HG03558 (cell line): ENCODE results near the gene TMOD2.

Source experiments
- ATAC-seq: cut with Tn5 transposase; IDR thresholded peaks from one replicate; pipeline ENCODE4 v1.9.1; 2021; ENCODE audit warnings: moderate number of reproducible peaks; ENCODE audit not compliant: unreplicated experiment; ENCODE audit errors: extremely low read depth

Gene TMOD2

GRCh38 chr15:51750792-51751696, at the start of gene TMOD2:
Gene TMOD2 (plus strand): TSS chr15:51751597. CDS start chr15:51766442, 14,845 bp downstream.
- ATAC-seq = peak; percentile 63

- ATAC-seq = no peak
These were observed 48.7 kb upstream of the TMOD2 start for GRCh38 chr15:51702710-51703109.

- ATAC-seq = no peak
These were observed 45.1 kb upstream of the TMOD2 start for GRCh38 chr15:51706291-51706690.

- ATAC-seq = no peak
These were observed 44.3 kb upstream of the TMOD2 start for GRCh38 chr15:51706926-51707608.

GRCh38 chr15:51708013-51708412, 43.4 kb upstream of the TMOD2 start:
- no peak for ATAC-seq

- ATAC-seq = no peak
These were observed 42.4 kb upstream of the TMOD2 start for GRCh38 chr15:51709031-51709430.

- no peak for ATAC-seq
These were observed 37.2 kb upstream of the TMOD2 start for GRCh38 chr15:51714162-51714561.

- no peak for ATAC-seq
These were observed 36.5 kb upstream of the TMOD2 start for GRCh38 chr15:51714911-51715310.

GRCh38 chr15:51718219-51718618, 33.2 kb upstream of the TMOD2 start:
- ATAC-seq = no peak

GRCh38 chr15:51718746-51719145, 32.7 kb upstream of the TMOD2 start:
- no peak for ATAC-seq

GRCh38 chr15:51720201-51720995, 31.0 kb upstream of the TMOD2 start:
- ATAC-seq = no peak

GRCh38 chr15:51721199-51721960, 30.0 kb upstream of the TMOD2 start:
- ATAC-seq = no peak

GRCh38 chr15:51724199-51724598, 27.2 kb upstream of the TMOD2 start:
- ATAC-seq = no peak

GRCh38 chr15:51724673-51725072, 26.7 kb upstream of the TMOD2 start:
- ATAC-seq = no peak

- peak; percentile 70 for ATAC-seq
These were observed 24.9 kb upstream of the TMOD2 start for GRCh38 chr15:51726302-51727073.

- ATAC-seq = no peak
These were observed 24.1 kb upstream of the TMOD2 start for GRCh38 chr15:51727141-51727897.

GRCh38 chr15:51731549-51732267, 19.7 kb upstream of the TMOD2 start:
- ATAC-seq = peak; percentile 29

- ATAC-seq = no peak
These were observed 18.8 kb upstream of the TMOD2 start for GRCh38 chr15:51732646-51733045.
